Body of pancreas (tissue), 4 donors: Measurements from ENCODE around the gene PNMA8C. TPM values are rescaled to one million over a fixed set of nuclear protein-coding genes. Genes with fewer than 3 reads are reported as not detected.
A peak's percentile ranks its signal among the peaks of the same experiment; 100 is the strongest.

Experiments used
- ATAC-seq: fragments of 150-250 bp; one replicate; pipeline ENCODE4 v1.9.1; 2016
- DNase-seq, 4 donors: peaks; one replicate each; pipeline ENCODE4 v3.0.0-alpha.2; 2019
- H3K27ac ChIP-seq, 4 donors: fragments of 200-600 bp; sonication (generic); 1 replicate in 3 of 4; 2 replicates in 1 of 4; pipeline versions ENCODE4 v1.5.1 to v1.6.1; 2016 to 2019; ENCODE audit warnings: mild to moderate bottlenecking in 1 of 4, mixed read lengths in 1 of 4, moderate library complexity in 1 of 4
- H3K27me3 ChIP-seq, 2 donors: fragments of 200-600 bp; sonication (generic); one replicate each; pipeline ENCODE4 v1.6.0; 2016; ENCODE audit warnings: mild to moderate bottlenecking in 1 of 2
- H3K36me3 ChIP-seq, 2 donors: fragments of 200-600 bp; sonication (generic); replicated peaks in 1 of 2; 2 replicates each; pipeline ENCODE4 v1.5.1; 2016; ENCODE audit warnings: low read depth in 2 of 2; ENCODE audit not compliant: insufficient read depth in 1 of 2
- H3K4me1 ChIP-seq: fragments of 200-600 bp; sonication (generic); one replicate; pipeline ENCODE4 v1.6.0; 2016
- H3K4me3 ChIP-seq, 2 donors: fragments of 200-600 bp; sonication (generic); 1 replicate in 1 of 2; 2 replicates in 1 of 2; pipeline ENCODE4 v1.5.1; 2016 to 2019
- H3K9me3 ChIP-seq, 3 donors: fragments of 200-600 bp; sonication (generic); 1 replicate in 2 of 3; 2 replicates in 1 of 3; pipeline ENCODE4 v1.5.1; 2016
- POLR2A ChIP-seq, 3 donors: fragments of 450-650 bp; IDR thresholded peaks; one replicate each; pipeline ENCODE4 v1.6.1; 2016; ENCODE audit warnings: antibody characterized with exemption in 3 of 3, mild to moderate bottlenecking in 2 of 3
- WGBS, 2 donors: methylation state at CpG; one replicate each; pipeline ENCODE4 v1.1.5; 2017; 5-methylcytosine and 5-hydroxymethylcytosine counted together
- intact Hi-C: fragments of 100-400 bp; cut with DNase I; formaldehyde crosslinking; loops from one replicate; pipeline ENCODE4 v1.15.1; 2023
- total RNA-seq, 2 donors: library from RNA; depleted of rRNA; stranded (reverse); fragments of >200 nt; gene quantifications; one replicate each; pipeline ENCODE4 v1.1.0, GENCODE V29; 2016
- TF ChIP-seq, protein P1 (sequence below), 7 experiments: fragments of 450-650 bp in 4 of 7; fragments of 200-600 bp in 3 of 7; sonication (generic) in 3 of 7; IDR thresholded peaks; one replicate each; pipeline ENCODE4 v1.5.1; 2016 to 2019; ENCODE audit warnings: antibody characterized with exemption in 7 of 7

The PNMA8C gene
- total RNA-seq, 2 donors from 2014 or later, result not detected

DNA sequence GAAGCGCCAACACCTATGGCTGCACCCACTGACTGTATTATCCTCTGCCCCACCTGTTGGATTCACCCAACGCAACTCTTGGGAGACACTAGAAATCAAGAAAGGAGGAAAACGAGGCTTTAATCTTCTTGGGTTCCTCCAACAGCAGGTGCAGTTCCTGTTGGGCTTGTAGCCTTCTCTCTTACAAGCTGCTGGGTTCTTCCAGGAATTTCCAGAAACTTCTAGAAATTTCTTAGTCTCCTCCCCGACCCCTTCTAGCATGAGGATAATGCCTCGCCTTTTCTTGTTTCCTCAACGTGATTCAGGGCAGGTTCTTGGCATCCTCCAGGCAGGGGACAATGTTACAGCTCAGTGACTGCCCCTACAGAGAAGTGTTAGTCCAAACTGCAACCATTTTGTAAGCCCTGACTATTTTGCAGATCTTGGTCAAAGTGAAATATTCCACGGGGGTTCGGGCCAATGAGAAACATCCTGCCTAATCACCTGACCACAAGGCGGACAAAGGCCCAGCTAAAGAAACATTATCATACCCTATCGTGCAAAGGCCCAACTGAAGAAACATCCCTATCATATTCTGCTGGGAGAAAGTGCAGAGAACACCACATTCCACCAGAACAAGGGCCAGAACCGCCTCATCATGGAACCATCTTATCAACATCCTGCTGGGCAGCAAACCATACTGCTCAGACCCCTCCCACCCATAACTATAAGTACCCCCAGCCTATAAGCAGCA lies 43.2 kb upstream of the PNMA8C start:
- peak overlapping the region in 3 of 4 donors; percentile 45 to 69 (median 60) for H3K27ac ChIP-seq
- peak overlapping the region in 1 of 2 donors; percentile 6 for H3K4me3 ChIP-seq
- H3K9me3 ChIP-seq, result no peaks in the 10 kb centered on the region
- WGBS, 2 donors, result 63 to 65% methylated on average over 10 to 11 of the region's 11 CpGs
- no peaks in the 10 kb centered on the region for H3K27me3 ChIP-seq
- ATAC-seq (no peak), DNase-seq (no peak)
- H3K4me1 ChIP-seq, result peaks cover 17% of the 10 kb centered on the region
- intact Hi-C loops, result no loop called here
- no peak for TF ChIP-seq POLR2A (IDR thresholded peaks at IDR 0.05)
- TF ChIP-seq, protein P1, sequence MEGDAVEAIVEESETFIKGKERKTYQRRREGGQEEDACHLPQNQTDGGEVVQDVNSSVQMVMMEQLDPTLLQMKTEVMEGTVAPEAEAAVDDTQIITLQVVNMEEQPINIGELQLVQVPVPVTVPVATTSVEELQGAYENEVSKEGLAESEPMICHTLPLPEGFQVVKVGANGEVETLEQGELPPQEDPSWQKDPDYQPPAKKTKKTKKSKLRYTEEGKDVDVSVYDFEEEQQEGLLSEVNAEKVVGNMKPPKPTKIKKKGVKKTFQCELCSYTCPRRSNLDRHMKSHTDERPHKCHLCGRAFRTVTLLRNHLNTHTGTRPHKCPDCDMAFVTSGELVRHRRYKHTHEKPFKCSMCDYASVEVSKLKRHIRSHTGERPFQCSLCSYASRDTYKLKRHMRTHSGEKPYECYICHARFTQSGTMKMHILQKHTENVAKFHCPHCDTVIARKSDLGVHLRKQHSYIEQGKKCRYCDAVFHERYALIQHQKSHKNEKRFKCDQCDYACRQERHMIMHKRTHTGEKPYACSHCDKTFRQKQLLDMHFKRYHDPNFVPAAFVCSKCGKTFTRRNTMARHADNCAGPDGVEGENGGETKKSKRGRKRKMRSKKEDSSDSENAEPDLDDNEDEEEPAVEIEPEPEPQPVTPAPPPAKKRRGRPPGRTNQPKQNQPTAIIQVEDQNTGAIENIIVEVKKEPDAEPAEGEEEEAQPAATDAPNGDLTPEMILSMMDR (IDR thresholded peaks at IDR 0.05), result no peak
- no peaks in the 10 kb centered on the region for H3K36me3 ChIP-seq

DNA sequence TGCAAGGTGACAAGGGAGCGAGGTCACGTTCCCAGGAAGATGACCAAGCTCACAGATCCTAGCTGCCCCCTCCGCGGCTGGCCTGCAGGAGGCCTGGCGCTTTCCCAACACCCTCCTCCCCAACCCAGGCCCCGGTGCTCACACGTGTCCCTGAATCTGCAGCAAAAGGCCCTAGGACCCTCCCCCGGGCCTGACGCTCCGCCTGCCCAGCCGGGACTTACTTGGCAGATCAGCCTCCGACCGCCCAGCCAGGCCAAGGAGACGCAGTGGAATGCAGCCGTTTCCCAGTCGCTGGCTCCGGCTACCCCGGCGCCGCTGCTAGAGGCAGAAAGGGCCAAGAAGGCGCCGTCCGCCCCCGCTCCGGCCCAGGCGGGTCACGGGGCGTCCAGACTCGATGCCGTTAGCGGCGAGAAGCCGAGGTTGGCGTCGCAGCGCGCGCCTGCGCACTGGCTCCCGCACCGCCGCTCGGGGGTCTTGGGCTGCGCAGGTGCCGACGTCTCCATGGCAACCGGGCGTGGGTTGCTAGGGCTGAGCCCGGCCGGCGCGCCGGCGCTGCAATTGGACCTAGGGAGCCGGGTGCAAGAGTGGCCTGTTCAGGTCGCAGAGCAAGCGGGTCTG lies 42.5 kb upstream of the PNMA8C start, which contains the start of gene PNMA8A:
Gene PNMA8A (minus strand): TSS at position 448 of the 618 bp plus-strand sequence. CDS start 528 bp downstream, outside the sequence.
- intact Hi-C loops, result no loop called here
- 0 to 2% methylated on average over 1 to 56 of the region's 57 CpGs for WGBS, 2 donors
- H3K27me3 ChIP-seq, result no peaks in the 10 kb centered on the region
- H3K27ac ChIP-seq, result peak within 1 kb of the TSS; percentile 45 to 69 (median 52)
- TF ChIP-seq POLR2A (IDR thresholded peaks at IDR 0.05), result peak in 2 of 3 donors; percentile 44 to 48
- TF ChIP-seq, protein P1 (IDR thresholded peaks at IDR 0.05), result peak in 4 of 7 experiments; percentile 15 to 40 (median 28)
- peak; percentile 72 for ATAC-seq
- DNase-seq, result peak; percentile 66 to 77 (median 70)
- H3K9me3 ChIP-seq, result no peaks in the 10 kb centered on the region
- H3K36me3 ChIP-seq, result no peaks in the 10 kb centered on the region
- peak within 1 kb of the TSS in 1 of 2 donors; percentile 6 for H3K4me3 ChIP-seq
- H3K4me1 ChIP-seq, result peaks cover 17% of the 10 kb centered on the region

DNA sequence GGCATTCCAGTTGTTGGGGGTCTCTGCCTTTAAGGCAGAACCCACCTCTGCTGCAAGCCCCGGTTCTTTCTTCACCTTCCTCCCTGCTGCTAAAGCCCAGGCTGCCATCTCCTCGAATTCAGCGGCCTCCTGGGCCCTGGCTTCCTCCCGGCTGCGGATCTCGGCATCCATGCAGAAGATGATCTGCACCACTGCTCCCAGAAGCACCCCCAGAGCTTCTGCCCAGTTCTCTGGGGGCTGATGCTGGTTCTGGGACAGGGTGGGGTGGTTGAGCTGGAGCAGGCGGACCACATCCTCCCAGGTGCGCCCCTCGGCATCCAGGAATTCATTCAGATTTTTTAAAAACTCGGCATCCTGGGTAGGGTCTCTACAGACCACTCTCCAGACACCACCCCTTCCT lies 41.6 kb upstream of the PNMA8C start:
- DNase-seq (no peak), ATAC-seq (no peak)
- WGBS, 2 donors, result 88 to 93% methylated on average over 10 of the region's 10 CpGs
- Histone ChIP-seq H3K4me1 (peaks cover 17% of the 10 kb centered on the region), H3K27me3 (no peaks in the 10 kb centered on the region), H3K27ac (no peak overlapping the region), H3K9me3 (no peaks in the 10 kb centered on the region), H3K4me3 (no peak overlapping the region), H3K36me3 (no peaks in the 10 kb centered on the region)
- intact Hi-C loops, result no loop called here
- TF ChIP-seq POLR2A (IDR thresholded peaks at IDR 0.05), result no peak
- TF ChIP-seq, protein P1 (IDR thresholded peaks at IDR 0.05), result no peak

DNA sequence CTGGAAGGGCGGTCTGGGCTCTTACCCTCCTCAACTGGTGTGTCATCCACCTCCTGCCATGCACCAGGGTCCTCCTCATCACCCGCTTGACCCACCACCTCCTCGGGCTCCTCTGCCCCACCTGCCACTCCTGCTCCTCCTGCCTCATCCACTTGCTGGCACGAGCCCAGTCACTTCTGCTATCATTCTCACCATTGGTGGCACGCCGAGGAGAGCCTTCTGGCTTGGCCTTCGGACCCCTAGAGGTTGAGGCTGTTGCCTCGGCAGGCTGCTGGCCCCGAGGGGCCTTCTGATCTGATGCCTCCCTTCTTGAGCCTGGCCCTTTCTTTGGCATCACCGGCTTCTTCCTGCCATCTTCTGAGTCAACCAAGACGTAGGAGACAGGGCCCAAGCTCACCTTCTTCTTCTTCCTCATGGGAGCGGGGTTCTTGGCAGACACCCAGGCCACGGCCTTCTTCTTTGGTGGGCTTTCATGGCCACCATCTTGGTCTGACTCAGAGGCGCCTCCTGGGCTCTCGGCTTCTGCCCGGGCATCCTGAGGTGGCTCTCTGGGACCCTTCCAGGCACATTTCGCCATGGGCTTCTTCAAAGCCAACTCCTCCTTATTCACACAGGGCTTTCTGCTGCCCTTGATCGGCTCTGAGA lies 40.9 kb upstream of the PNMA8C start:
- Histone ChIP-seq H3K4me3 (no peak overlapping the region), H3K27me3 (no peaks in the 10 kb centered on the region), H3K4me1 (peaks cover 17% of the 10 kb centered on the region), H3K36me3 (no peaks in the 10 kb centered on the region), H3K27ac (no peak overlapping the region), H3K9me3 (no peaks in the 10 kb centered on the region)
- DNase-seq (no peak), ATAC-seq (no peak)
- TF ChIP-seq, protein P1 (IDR thresholded peaks at IDR 0.05), result no peak
- TF ChIP-seq POLR2A (IDR thresholded peaks at IDR 0.05), result no peak
- WGBS, 2 donors, result 91 to 95% methylated on average over 16 to 18 of the region's 18 CpGs
- intact Hi-C loops, result no loop called here
